ENCODE measurements around the gene SH3GL1. TPM values are rescaled to one million over a fixed set of nuclear protein-coding genes. Genes with fewer than 3 reads are reported as not detected.

The SH3GL1 gene
- total and polyA plus RNA-seq, 12 donors: 20.9 to 112 (median 87.4) TPM

DNA sequence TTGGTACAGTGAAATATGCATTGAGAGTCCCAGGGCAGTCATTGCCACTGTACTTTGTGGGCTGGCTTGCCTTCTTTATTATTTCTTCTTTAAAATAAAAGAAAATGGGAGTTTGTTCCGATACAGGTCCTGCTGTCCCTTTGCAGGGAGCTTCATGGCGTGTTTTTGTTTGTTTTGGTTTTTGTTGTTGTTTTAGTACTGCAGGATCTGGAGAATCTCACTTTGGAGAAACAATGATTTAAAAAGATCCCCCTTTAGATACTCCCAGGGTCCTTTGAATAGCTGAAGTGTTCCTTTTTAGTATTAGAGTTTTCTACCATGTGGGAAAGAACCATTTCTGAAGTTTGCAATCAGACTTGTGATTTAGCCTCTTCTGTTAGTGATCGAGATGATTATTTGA, 13.2 kb upstream of the SH3GL1 start:
- no peaks in the 10 kb centered on the region for H3K27me3 ChIP-seq
- H3K9me3 ChIP-seq (replicated peaks in 1 of 3): no peaks in the 10 kb centered on the region
- no peak overlapping the region for H3K4me3 ChIP-seq
- no peaks in the 10 kb centered on the region for H3K36me3 ChIP-seq (replicated peaks in 1 of 2)
- intact Hi-C loops (cut with DNase I): no loop called here
- TF ChIP-seq, protein P1, sequence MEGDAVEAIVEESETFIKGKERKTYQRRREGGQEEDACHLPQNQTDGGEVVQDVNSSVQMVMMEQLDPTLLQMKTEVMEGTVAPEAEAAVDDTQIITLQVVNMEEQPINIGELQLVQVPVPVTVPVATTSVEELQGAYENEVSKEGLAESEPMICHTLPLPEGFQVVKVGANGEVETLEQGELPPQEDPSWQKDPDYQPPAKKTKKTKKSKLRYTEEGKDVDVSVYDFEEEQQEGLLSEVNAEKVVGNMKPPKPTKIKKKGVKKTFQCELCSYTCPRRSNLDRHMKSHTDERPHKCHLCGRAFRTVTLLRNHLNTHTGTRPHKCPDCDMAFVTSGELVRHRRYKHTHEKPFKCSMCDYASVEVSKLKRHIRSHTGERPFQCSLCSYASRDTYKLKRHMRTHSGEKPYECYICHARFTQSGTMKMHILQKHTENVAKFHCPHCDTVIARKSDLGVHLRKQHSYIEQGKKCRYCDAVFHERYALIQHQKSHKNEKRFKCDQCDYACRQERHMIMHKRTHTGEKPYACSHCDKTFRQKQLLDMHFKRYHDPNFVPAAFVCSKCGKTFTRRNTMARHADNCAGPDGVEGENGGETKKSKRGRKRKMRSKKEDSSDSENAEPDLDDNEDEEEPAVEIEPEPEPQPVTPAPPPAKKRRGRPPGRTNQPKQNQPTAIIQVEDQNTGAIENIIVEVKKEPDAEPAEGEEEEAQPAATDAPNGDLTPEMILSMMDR (IDR thresholded peaks at IDR 0.05): no peak
- TF ChIP-seq POLR2A (IDR thresholded peaks at IDR 0.05): no peak
- DNase-seq: no peak
- WGBS, 4 donors: 87 to 96% (median 92%) methylated on average over 3 of the region's 3 CpGs
- no peak overlapping the region for H3K27ac ChIP-seq
- H3K4me1 ChIP-seq (replicated peaks in 1 of 2): peaks cover 16 to 23% of the 10 kb centered on the region in 2 donors

DNA sequence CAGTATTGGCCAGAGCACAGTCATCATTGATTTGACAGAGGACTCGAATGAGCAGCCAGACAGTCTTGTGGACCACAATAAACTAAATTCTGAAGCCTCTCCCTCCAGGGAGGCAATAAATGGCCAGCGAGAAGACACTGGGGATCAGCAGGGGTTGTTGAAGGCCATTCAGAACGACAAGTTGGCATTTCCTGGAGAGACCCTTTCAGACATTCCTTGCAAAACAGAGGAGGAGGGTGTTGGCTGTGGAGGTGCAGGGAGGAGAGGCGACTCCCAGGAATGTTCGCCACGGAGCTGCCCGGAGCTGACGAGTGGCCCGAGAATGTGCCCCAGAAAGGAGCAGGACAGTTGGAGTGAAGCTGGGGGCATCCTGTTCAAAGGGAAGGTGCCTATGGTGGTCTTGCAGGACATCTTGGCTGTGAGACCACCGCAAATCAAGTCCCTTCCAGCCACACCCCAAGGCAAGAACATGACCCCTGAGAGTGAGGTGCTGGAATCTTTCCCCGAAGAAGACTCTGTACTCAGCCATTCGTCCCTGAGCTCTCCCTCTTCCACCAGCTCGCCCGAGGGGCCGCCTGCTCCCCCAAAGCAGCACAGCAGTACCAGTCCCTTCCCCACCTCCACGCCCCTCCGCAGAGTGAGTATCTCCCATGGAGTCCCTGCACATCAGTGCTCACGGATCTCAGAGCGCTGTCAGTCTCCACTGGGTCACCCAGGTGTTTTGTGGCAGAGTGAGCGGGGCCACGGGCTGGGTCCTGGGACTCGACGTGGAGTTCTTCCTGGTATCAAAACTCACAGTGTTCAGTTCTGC, 9.0 kb upstream of the SH3GL1 start:
- no peaks in the 10 kb centered on the region for H3K27me3 ChIP-seq
- DNase-seq: no peak
- H3K4me1 ChIP-seq (replicated peaks in 1 of 2): no peaks in the 10 kb centered on the region
- intact Hi-C loops (cut with DNase I): loop anchor here in 1 of 2 donors (10.0 kb wide), 1 partner anchor 45 kb away; the partner anchor contains the start of gene UBXN6
- TF ChIP-seq POLR2A (IDR thresholded peaks at IDR 0.05): no peak
- TF ChIP-seq, protein P1 (IDR thresholded peaks at IDR 0.05): no peak
- no peaks in the 10 kb centered on the region for H3K9me3 ChIP-seq (replicated peaks in 1 of 3)
- 89 to 92% (median 90%) methylated on average over 14 to 23 of the region's 23 CpGs for WGBS, 4 donors
- no peak overlapping the region for H3K4me3 ChIP-seq
- no peaks in the 10 kb centered on the region for H3K36me3 ChIP-seq (replicated peaks in 1 of 2)
- no peak overlapping the region for H3K27ac ChIP-seq

DNA sequence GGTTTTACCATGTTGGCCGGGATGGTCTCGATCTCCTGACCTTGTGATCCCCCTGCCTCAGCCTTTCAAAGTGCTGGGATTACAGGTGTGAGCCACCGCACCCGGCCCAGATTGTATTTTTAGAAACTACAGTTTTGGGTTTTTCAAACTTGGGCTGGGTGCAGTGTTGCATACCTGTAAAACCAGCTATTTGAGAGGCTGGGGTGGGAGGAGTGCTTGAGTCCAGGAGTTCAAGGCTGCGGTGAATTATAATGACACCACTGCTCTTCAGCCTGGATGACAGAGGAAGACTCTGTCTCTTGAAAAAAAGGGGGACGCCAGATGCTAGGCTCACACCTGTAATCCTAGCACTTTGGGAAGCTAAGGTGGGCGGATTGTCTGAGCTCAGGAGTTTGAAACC, 6.3 kb upstream of the SH3GL1 start:
- no peak overlapping the region for H3K27ac ChIP-seq
- 88 to 96% (median 93%) methylated on average over 6 to 7 of the region's 7 CpGs for WGBS, 4 donors
- no peak overlapping the region for H3K4me3 ChIP-seq
- intact Hi-C loops (cut with DNase I): loop anchor here in 1 of 2 donors (10.0 kb wide), 1 partner anchor 48 kb away; the partner anchor contains the start of gene UBXN6
- no peak for DNase-seq
- H3K36me3 ChIP-seq (replicated peaks in 1 of 2): no peaks in the 10 kb centered on the region
- no peaks in the 10 kb centered on the region for H3K27me3 ChIP-seq
- H3K4me1 ChIP-seq (replicated peaks in 1 of 2): peaks cover 8 to 14% of the 10 kb centered on the region in 2 donors
- TF ChIP-seq POLR2A (IDR thresholded peaks at IDR 0.05): no peak
- TF ChIP-seq, protein P1 (IDR thresholded peaks at IDR 0.05): no peak
- H3K9me3 ChIP-seq (replicated peaks in 1 of 3): no peaks in the 10 kb centered on the region

DNA sequence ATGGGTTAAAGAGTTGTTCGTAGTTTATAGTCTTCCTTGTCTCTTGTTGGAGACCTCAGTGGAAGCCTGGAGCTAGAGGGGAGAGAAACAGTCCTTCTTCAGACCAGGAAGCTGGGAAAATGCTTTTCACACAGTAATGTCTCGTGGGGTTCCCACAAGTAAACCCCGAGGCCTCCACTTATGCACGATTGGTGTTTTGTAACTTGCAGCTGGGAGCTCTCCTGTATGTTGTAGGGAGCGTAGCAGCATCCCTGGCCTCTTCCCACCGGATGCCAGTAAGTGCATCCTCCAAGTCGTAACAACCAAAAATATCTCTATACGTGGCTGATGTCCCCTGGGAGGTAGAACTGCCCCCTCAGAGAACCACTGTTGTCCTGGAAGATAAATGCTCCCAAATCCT, 5.6 kb upstream of the SH3GL1 start:
- Histone ChIP-seq H3K27ac (no peak overlapping the region), H3K27me3 (no peaks in the 10 kb centered on the region), H3K4me1 (replicated peaks in 1 of 2) (peaks cover 8 to 15% of the 10 kb centered on the region in 2 donors), H3K4me3 (no peak overlapping the region), H3K9me3 (replicated peaks in 1 of 3) (no peaks in the 10 kb centered on the region), H3K36me3 (replicated peaks in 1 of 2) (no peaks in the 10 kb centered on the region)
- DNase-seq: no peak
- no peak for TF ChIP-seq POLR2A (IDR thresholded peaks at IDR 0.05)
- intact Hi-C loops (cut with DNase I): loop anchor here in 1 of 2 donors (10.0 kb wide), 1 partner anchor 49 kb away; the partner anchor contains the start of gene UBXN6
- WGBS, 4 donors: 79 to 94% (median 92%) methylated on average over 8 of the region's 8 CpGs
